Kidney epithelial cell (primary cell): ENCODE data around the gene GPRIN2. TPM values are rescaled to one million over a fixed set of nuclear protein-coding genes. Genes with fewer than 3 reads are reported as not detected.

Experiments used
- DNase-seq: peaks from one replicate; pipeline ENCODE4 v3.0.0-alpha.2; 2010; ENCODE audit warnings: low read depth
- H3K27me3 ChIP-seq: 2 replicates; pipeline ENCODE4 v1.6.0; 2011; ENCODE audit warnings: low read length; ENCODE audit not compliant: control insufficient read depth, insufficient read depth
- H3K36me3 ChIP-seq: 2 replicates; pipeline ENCODE4 v1.5.1; 2011; ENCODE audit warnings: low read length; ENCODE audit not compliant: control insufficient read depth, insufficient read depth
- H3K4me3 ChIP-seq: 2 replicates; pipeline ENCODE4 v1.5.1; 2011; ENCODE audit warnings: low read depth, mild to moderate bottlenecking, control low read depth, low read length
- CTCF ChIP-seq: IDR thresholded peaks from 2 replicates; pipeline ENCODE4 v1.5.1; 2011; ENCODE audit warnings: mild to moderate bottlenecking, moderate library complexity, low read length, control low read depth, inconsistent platforms; ENCODE audit not compliant: insufficient read depth, poor library complexity, severe bottlenecking
- total RNA-seq: library from RNA; depleted of rRNA; stranded (reverse); fragments of >200 nt; gene quantifications from 2 replicates; pipeline ENCODE4 v1.2.3, GENCODE V29; 2015

Gene GPRIN2
- total RNA-seq, 1 donor from 2014 or later: 9.2 TPM

- TF ChIP-seq CTCF: no peak
- Histone ChIP-seq H3K36me3 (no peaks in the 10 kb centered on the region), H3K27me3 (no peaks in the 10 kb centered on the region), H3K4me3 (no peak overlapping the region)
- no peak for DNase-seq
Observed at GRCh38 chr10:46520381-46520780, 36.1 kb downstream of the GPRIN2 start.

GRCh38 chr10:46518028-46518725 lies 38.3 kb downstream of the GPRIN2 start:
- Histone ChIP-seq H3K36me3 (no peaks in the 10 kb centered on the region), H3K4me3 (no peak overlapping the region), H3K27me3 (no peaks in the 10 kb centered on the region)
- TF ChIP-seq CTCF: no peak
- DNase-seq: no peak

- no peak for TF ChIP-seq CTCF
- Histone ChIP-seq H3K4me3 (no peak overlapping the region), H3K27me3 (no peaks in the 10 kb centered on the region), H3K36me3 (no peaks in the 10 kb centered on the region)
- no peak for DNase-seq
Observed at GRCh38 chr10:46517541-46517940, 38.9 kb downstream of the GPRIN2 start.

GRCh38 chr10:46516660-46517416 lies 39.6 kb downstream of the GPRIN2 start:
- peak; percentile 80 for DNase-seq
- TF ChIP-seq CTCF: no peak
- H3K36me3 ChIP-seq: no peaks in the 10 kb centered on the region
- no peak overlapping the region for H3K4me3 ChIP-seq
- no peaks in the 10 kb centered on the region for H3K27me3 ChIP-seq

GRCh38 chr10:46515793-46516192 lies 40.7 kb downstream of the GPRIN2 start:
- Histone ChIP-seq H3K36me3 (no peaks in the 10 kb centered on the region), H3K27me3 (no peaks in the 10 kb centered on the region), H3K4me3 (no peak overlapping the region)
- no peak for DNase-seq
- no peak for TF ChIP-seq CTCF
